Keratinocyte (primary cell): ENCODE results near the gene NCS1.

Source experiments
- CTCF ChIP-seq, 3 experiments: IDR thresholded peaks in 1 of 3; conservative IDR thresholded peaks in 1 of 3; optimal IDR thresholded peaks in 1 of 3; 2 replicates in 2 of 3; 3 replicates in 1 of 3; pipeline versions ENCODE3 to v1.5.1; 2011; ENCODE audit warnings: low read length in 3 of 3, mild to moderate bottlenecking in 3 of 3, moderate library complexity in 2 of 3, control low read depth in 1 of 3, inconsistent platforms in 1 of 3; ENCODE audit not compliant: insufficient read depth in 2 of 3; ENCODE audit errors: extremely low read depth in 1 of 3
- EZH2 ChIP-seq: IDR thresholded peaks from one replicate; pipeline ENCODE4 v1.6.1; 2012; ENCODE audit warnings: inconsistent platforms, mild to moderate bottlenecking, low read length, moderate library complexity

DNA sequence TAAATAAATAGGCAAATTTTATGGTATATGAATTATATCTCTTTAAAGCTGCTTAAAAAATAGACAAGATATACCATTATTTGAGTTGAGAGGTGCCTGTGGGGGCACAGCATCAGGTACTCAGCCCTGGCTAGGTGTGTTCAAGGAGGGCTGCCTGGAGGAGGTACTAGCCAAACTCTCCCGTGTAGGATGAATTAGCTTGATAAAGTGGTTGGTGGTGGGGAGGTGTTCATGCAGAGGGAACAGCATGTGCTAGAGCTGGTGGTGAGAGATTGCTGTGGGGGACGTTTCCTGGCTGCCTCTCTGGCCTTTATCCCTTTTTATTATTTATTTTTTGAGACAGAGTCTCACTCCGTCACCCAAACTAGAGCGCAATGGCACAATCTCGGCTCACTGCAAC is 23.2 kb upstream of the NCS1 start:
- TF ChIP-seq CTCF (optimal IDR thresholded peaks at IDR 0.05 in 1 of 3, IDR thresholded peaks at IDR 0.05 in 1 of 3, conservative IDR thresholded peaks at IDR 0.05 in 1 of 3; ENCODE audit: extremely low read depth in 1 of 3, insufficient read depth in 2 of 3, low read length in 3 of 3) (no peak), EZH2 (no peak)
